Uterus (tissue), 4 donors: ENCODE results near the gene ARPC4. TPM values are rescaled to one million over a fixed set of nuclear protein-coding genes. Genes with fewer than 3 reads are reported as not detected.

Source experiments
- DNase-seq, 2 donors: peaks; one replicate each; pipeline ENCODE4 v3.0.0-alpha.2; 2019 to 2020
- H3K27ac ChIP-seq, 2 donors: fragments of 200-600 bp; sonication (generic); 1 replicate in 1 of 2; 2 replicates in 1 of 2; pipeline ENCODE4 v1.5.1; 2016 to 2018
- H3K27me3 ChIP-seq, 2 donors: fragments of 200-600 bp; sonication (generic); one replicate each; pipeline ENCODE4 v1.5.1; 2018 to 2019; ENCODE audit warnings: control low read depth in 1 of 2
- H3K36me3 ChIP-seq, 2 donors: fragments of 200-600 bp; sonication (generic); one replicate each; pipeline ENCODE4 v1.5.1; 2019; ENCODE audit warnings: control low read depth in 1 of 2
- H3K4me1 ChIP-seq, 2 donors: fragments of 200-600 bp; sonication (generic); one replicate each; pipeline ENCODE4 v1.5.1; 2018 to 2019; ENCODE audit warnings: control low read depth in 1 of 2
- H3K4me3 ChIP-seq, 2 donors: fragments of 200-600 bp; sonication (generic); 1 replicate in 1 of 2; 2 replicates in 1 of 2; pipeline ENCODE4 v1.5.1; 2018 to 2019; ENCODE audit warnings: mild to moderate bottlenecking in 1 of 2
- H3K9me3 ChIP-seq, 2 donors: fragments of 200-600 bp; sonication (generic); one replicate each; pipeline ENCODE4 v1.5.1; 2019; ENCODE audit warnings: control low read depth in 1 of 2
- CTCF ChIP-seq, 4 experiments: fragments of 200-600 bp in 2 of 4; fragments of 450-650 bp in 2 of 4; sonication (generic) in 2 of 4; IDR thresholded peaks; one replicate each; pipeline ENCODE4 v1.5.1; 2016 to 2019; ENCODE audit warnings: antibody characterized with exemption in 4 of 4, mild to moderate bottlenecking in 2 of 4, moderate library complexity in 1 of 4
- POLR2A ChIP-seq, 2 donors: fragments of 450-650 bp; IDR thresholded peaks; one replicate each; pipeline ENCODE4 v1.6.1; 2016; ENCODE audit warnings: antibody characterized with exemption in 2 of 2, mild to moderate bottlenecking in 1 of 2, moderate library complexity in 1 of 2
- intact Hi-C: fragments of 100-400 bp; cut with DNase I; formaldehyde crosslinking; loops from one replicate; pipeline ENCODE4 v1.15.1; 2023; ENCODE audit warnings: low total_unique reads
- total RNA-seq, 4 donors: library from RNA; depleted of rRNA in 3 of 4; stranded (reverse); fragments of >200 nt in 3 of 4; gene quantifications; one replicate each; pipeline versions ENCODE4 v1.1.0 to v1.2.4, GENCODE V29; 2014 to 2023
- donor health status: DM: yes; HTN: yes; CAD: no.

The ARPC4 gene
- total RNA-seq, 4 donors from 2014 or later: 44.7 to 176 (median 142) TPM

GRCh38 chr3:9776896-9777693 is 15.8 kb upstream of the ARPC4 start:
- DNase-seq: no peak
- intact Hi-C loops: no loop called here

GRCh38 chr3:9777694-9778021 is 15.2 kb upstream of the ARPC4 start:
- peak overlapping the region in 1 of 2 donors; percentile 57 for H3K27ac ChIP-seq
- no peaks in the 10 kb centered on the region for H3K27me3 ChIP-seq
- TF ChIP-seq POLR2A (IDR thresholded peaks at IDR 0.05): no peak
- TF ChIP-seq CTCF (IDR thresholded peaks at IDR 0.05): no peak
- intact Hi-C loops: no loop called here
- no peak overlapping the region for H3K4me3 ChIP-seq
- no peaks in the 10 kb centered on the region for H3K36me3 ChIP-seq
- H3K9me3 ChIP-seq: no peaks in the 10 kb centered on the region
- peaks cover 0 to 6% of the 10 kb centered on the region in 2 donors for H3K4me1 ChIP-seq
- DNase-seq: no peak

More at GRCh38 chr3:9776896-9777693, 15.8 kb upstream of the ARPC4 start:
- Histone ChIP-seq H3K4me1 (peaks cover 0 to 6% of the 10 kb centered on the region in 2 donors), H3K27ac (peak overlapping the region in 1 of 2 donors; percentile 57), H3K36me3 (no peaks in the 10 kb centered on the region), H3K27me3 (no peaks in the 10 kb centered on the region), H3K4me3 (no peak overlapping the region), H3K9me3 (no peaks in the 10 kb centered on the region)
- TF ChIP-seq POLR2A (IDR thresholded peaks at IDR 0.05) (no peak), CTCF (IDR thresholded peaks at IDR 0.05) (no peak)

- intact Hi-C loops: no loop called here
- Histone ChIP-seq H3K4me3 (no peak overlapping the region), H3K4me1 (peaks cover 0 to 6% of the 10 kb centered on the region in 2 donors), H3K27me3 (no peaks in the 10 kb centered on the region), H3K27ac (peak overlapping the region in 1 of 2 donors; percentile 57), H3K36me3 (no peaks in the 10 kb centered on the region), H3K9me3 (no peaks in the 10 kb centered on the region)
- DNase-seq: peak; percentile 47 to 75
- no peak for TF ChIP-seq CTCF (IDR thresholded peaks at IDR 0.05)
- no peak for TF ChIP-seq POLR2A (IDR thresholded peaks at IDR 0.05)
Measured at GRCh38 chr3:9778143-9779074, 14.5 kb upstream of the ARPC4 start.

GRCh38 chr3:9779075-9779593 is 13.7 kb upstream of the ARPC4 start:
- no peaks in the 10 kb centered on the region for H3K36me3 ChIP-seq
- peak overlapping the region in 1 of 2 donors; percentile 57 for H3K27ac ChIP-seq
- TF ChIP-seq POLR2A (IDR thresholded peaks at IDR 0.05): no peak
- no peak for TF ChIP-seq CTCF (IDR thresholded peaks at IDR 0.05)
- intact Hi-C loops: no loop called here
- no peak for DNase-seq
- H3K27me3 ChIP-seq: no peaks in the 10 kb centered on the region
- H3K9me3 ChIP-seq: no peaks in the 10 kb centered on the region
- H3K4me3 ChIP-seq: no peak overlapping the region
- H3K4me1 ChIP-seq: peaks cover 0 to 6% of the 10 kb centered on the region in 2 donors
